ENCODE data around the gene ACTA2. TPM values are rescaled to one million over a fixed set of nuclear protein-coding genes. Genes with fewer than 3 reads are reported as not detected.

ACTA2 gene
- total RNA-seq, 1 donor from 2014 or later = 9.0 TPM

- no peak overlapping the region for H3K4me3 ChIP-seq (ENCODE audit: low read depth, low read length)
- H3K27me3 ChIP-seq (ENCODE audit: control insufficient read depth, insufficient read depth, low read length) = no peaks in the 10 kb centered on the region
- no peak for TF ChIP-seq CTCF (IDR thresholded peaks at IDR 0.05; ENCODE audit: insufficient read depth, low read length, severe bottlenecking)
- H3K36me3 ChIP-seq (ENCODE audit: control insufficient read depth, insufficient read depth, low read length) = no peaks in the 10 kb centered on the region
- FAIRE-seq (no peak), DNase-seq (ENCODE audit: low read depth) (no peak)
Measured at GRCh38 chr10:88918191-88918905, 34.2 kb downstream of the ACTA2 start.

GRCh38 chr10:88916986-88917385 lies 35.6 kb downstream of the ACTA2 start:
- no peak for DNase-seq (ENCODE audit: low read depth)
- TF ChIP-seq CTCF (IDR thresholded peaks at IDR 0.05; ENCODE audit: insufficient read depth, low read length, severe bottlenecking) = no peak
- FAIRE-seq = no peak
- Histone ChIP-seq H3K36me3 (ENCODE audit: control insufficient read depth, insufficient read depth, low read length) (no peaks in the 10 kb centered on the region), H3K4me3 (ENCODE audit: low read depth, low read length) (no peak overlapping the region), H3K27me3 (ENCODE audit: control insufficient read depth, insufficient read depth, low read length) (no peaks in the 10 kb centered on the region)

GRCh38 chr10:88916231-88916630 lies 36.3 kb downstream of the ACTA2 start:
- H3K27me3 ChIP-seq (ENCODE audit: control insufficient read depth, insufficient read depth, low read length) = no peaks in the 10 kb centered on the region
- H3K4me3 ChIP-seq (ENCODE audit: low read depth, low read length) = no peak overlapping the region
- DNase-seq (ENCODE audit: low read depth) (no peak), FAIRE-seq (no peak)
- no peak for TF ChIP-seq CTCF (IDR thresholded peaks at IDR 0.05; ENCODE audit: insufficient read depth, low read length, severe bottlenecking)
- no peaks in the 10 kb centered on the region for H3K36me3 ChIP-seq (ENCODE audit: control insufficient read depth, insufficient read depth, low read length)

GRCh38 chr10:88915781-88916180 lies 36.8 kb downstream of the ACTA2 start:
- no peaks in the 10 kb centered on the region for H3K27me3 ChIP-seq (ENCODE audit: control insufficient read depth, insufficient read depth, low read length)
- no peak overlapping the region for H3K4me3 ChIP-seq (ENCODE audit: low read depth, low read length)
- H3K36me3 ChIP-seq (ENCODE audit: control insufficient read depth, insufficient read depth, low read length) = no peaks in the 10 kb centered on the region
- TF ChIP-seq CTCF (IDR thresholded peaks at IDR 0.05; ENCODE audit: insufficient read depth, low read length, severe bottlenecking) = no peak
- FAIRE-seq = no peak
- no peak for DNase-seq (ENCODE audit: low read depth)

GRCh38 chr10:88913788-88914187 lies 38.8 kb downstream of the ACTA2 start:
- no peak for TF ChIP-seq CTCF (IDR thresholded peaks at IDR 0.05; ENCODE audit: insufficient read depth, low read length, severe bottlenecking)
- DNase-seq (ENCODE audit: low read depth) (no peak), FAIRE-seq (no peak)
- Histone ChIP-seq H3K36me3 (ENCODE audit: control insufficient read depth, insufficient read depth, low read length) (no peaks in the 10 kb centered on the region), H3K27me3 (ENCODE audit: control insufficient read depth, insufficient read depth, low read length) (no peaks in the 10 kb centered on the region), H3K4me3 (ENCODE audit: low read depth, low read length) (no peak overlapping the region)

GRCh38 chr10:88913127-88913526 lies 39.4 kb downstream of the ACTA2 start:
- FAIRE-seq = no peak
- no peaks in the 10 kb centered on the region for H3K27me3 ChIP-seq (ENCODE audit: control insufficient read depth, insufficient read depth, low read length)
- no peak for TF ChIP-seq CTCF (IDR thresholded peaks at IDR 0.05; ENCODE audit: insufficient read depth, low read length, severe bottlenecking)

More at GRCh38 chr10:88913127-88913526, 39.4 kb downstream of the ACTA2 start:
- Histone ChIP-seq H3K4me3 (ENCODE audit: low read depth, low read length) (no peak overlapping the region), H3K36me3 (ENCODE audit: control insufficient read depth, insufficient read depth, low read length) (no peaks in the 10 kb centered on the region)
- no peak for DNase-seq (ENCODE audit: low read depth)

Data from bronchial epithelial cell (primary cell).